ENCODE data around the gene ZYX.
A peak's percentile ranks its signal among the peaks of the same experiment; 100 is the strongest.
"Not testable (repeated sequence)": the region's sequence is repeated elsewhere in the genome, so short reads cannot be mapped to it uniquely, and the experiment has no call there.

Gene ZYX

DNA sequence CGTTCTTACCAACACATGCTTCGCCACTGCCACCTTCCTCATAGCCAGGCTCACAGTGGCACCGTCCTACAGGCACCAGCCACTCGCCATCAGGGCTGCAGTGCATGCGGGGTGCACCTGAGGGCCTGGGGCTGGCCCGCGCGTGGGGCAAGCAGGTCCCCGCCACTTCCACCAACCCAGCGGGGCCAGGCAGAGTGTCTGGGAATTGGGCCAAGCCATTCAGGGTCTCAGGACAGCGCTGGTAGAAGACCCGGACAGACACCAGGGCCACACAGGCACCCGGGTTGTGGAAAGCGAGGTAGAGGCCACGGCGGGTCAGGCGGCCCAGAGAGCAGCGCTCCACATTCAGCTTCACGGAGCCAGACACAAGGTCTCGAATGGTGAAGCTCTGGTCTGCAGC, 18.5 kb downstream of the ZYX start:
- DNase-seq: no peak

GRCh38 chr7:143401265-143401664, 20.1 kb downstream of the ZYX start:
- DNase-seq: no peak

DNA sequence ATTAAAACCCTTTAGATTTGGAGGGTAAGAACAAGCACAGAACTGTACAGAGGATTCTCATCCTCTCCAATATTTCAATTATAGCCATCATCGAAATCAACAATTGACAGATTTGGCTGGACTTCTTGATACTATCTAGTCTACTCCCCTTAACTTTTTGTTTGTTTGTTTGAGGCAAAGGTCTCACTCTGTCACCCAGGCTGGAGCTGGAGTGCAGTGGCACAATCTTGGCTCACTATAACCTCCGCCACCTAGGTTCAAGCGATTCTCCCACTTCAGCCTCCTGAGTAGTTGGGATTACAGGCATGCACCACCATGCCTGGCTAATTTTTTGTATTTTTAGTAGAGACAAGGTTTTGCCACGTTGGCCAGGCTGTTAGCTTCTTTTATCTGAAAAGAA, 21.1 kb downstream of the ZYX start:
- DNase-seq: not testable (repeated sequence)

GRCh38 chr7:143405173-143406001, 24.2 kb downstream of the ZYX start:
- peak; percentile 13 for DNase-seq

- no peak for DNase-seq
These were observed 24.8 kb downstream of the ZYX start for GRCh38 chr7:143406002-143406357.

- peak; percentile 21 for DNase-seq
These were observed 26.4 kb downstream of the ZYX start for GRCh38 chr7:143407287-143408251.

GRCh38 chr7:143408252-143408685, 27.1 kb downstream of the ZYX start:
- DNase-seq: no peak

DNA sequence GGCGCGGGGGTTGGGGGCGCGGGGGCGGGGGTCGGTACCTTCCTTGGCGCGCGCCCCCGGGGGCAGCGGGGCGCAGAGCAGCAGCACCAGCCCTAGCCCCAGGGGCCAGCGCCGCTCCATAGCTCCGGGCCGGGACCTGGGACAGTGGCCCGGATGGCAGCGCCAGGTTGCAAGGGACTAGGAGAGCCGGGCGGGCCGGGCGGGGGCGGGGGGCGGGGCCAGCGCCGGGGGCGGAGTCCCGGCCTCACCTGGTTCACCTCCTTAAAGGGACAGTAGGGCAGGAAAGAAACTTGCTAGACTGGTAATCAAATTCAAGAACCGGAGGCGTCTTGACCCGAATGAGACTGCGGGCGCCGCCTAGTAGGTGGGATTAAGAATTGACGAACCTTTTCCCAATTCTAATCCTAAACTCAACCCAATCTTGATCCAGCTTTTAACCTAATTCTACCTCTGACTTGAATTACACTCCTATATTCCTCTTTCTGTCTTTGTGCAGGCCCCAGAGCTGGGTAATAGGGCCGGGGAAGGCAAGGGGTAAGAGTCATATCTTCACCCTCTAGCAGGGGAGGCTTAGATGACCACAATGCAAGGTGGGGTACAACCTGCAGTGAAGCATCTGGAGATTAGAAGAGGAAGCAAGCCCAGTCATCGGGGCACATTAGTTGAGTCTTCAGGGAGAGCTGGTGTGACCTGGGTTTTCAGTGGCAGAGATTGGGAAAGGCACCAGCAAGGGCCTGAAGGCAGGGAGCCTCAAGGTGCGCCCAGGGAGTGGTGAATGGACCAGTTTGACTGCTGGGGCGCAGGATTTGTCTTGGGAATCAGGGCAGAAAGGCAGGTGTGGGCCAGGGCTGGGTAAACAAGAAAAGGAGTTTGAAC, 27.8 kb downstream of the ZYX start, which contains the start of gene EPHA1:
TSS of gene EPHA1 (minus strand) at position 171 of the 876 bp plus-strand sequence. CDS start at position 120, 51 bp downstream.
- DNase-seq: no peak

GRCh38 chr7:143410521-143411004, 29.4 kb downstream of the ZYX start:
- peak; percentile 74 for DNase-seq

DNA sequence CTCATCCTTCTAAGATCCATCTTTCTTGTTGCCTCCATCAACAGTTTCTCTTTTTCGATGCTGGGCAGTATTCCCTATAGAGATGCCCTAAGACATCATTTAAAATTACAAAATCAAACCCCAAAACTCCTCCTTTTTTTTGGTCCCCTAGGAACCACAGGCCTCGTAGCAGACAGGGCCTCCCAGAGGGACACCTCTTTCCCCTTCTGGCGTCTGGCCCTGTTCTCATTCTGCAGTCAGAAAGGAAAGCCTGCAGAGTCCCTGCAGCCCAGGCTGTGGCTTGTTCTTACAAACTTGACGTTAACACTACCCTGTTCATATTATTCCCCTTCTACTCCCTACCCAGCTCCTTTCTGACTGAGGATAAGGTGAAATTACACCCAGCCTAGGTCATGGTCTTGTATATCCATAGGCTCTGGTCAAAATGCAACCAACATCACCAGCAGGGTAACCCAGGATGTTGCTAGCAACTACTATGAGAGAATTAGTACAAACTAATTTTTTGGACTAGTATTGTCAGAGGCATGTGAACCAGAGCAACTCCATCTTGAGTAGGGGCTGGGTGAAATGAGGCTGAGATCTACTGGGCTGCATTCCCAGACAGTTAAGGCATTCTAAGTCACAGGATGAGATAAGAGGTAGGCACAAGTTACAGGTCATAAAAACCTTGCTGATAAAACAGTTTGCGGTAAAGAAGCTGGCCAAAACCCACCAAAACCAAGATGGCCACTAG, 31.0 kb downstream of the ZYX start:
- no peak for DNase-seq

DNA sequence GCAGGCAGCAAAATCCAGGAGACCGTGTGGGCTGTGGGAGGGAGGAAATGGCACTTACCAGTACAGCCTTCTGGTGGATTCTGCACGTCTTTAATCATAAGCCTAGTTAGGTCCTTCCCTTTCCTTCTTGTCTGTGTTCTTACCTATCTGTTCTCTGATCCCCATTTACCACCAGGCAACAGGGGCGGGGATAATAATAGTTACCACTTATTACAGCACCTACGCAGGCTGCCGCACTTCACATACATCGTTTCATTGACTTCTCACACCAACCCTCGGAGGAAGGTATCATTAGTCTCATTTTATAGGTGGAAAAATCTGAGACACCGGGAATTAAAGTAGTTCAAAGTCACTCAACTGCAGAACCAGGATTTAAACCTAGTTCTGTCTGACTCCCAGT, 32.0 kb downstream of the ZYX start:
- DNase-seq: no peak

GRCh38 chr7:143415209-143415608, 34.1 kb downstream of the ZYX start:
- DNase-seq: not testable (repeated sequence)

DNA sequence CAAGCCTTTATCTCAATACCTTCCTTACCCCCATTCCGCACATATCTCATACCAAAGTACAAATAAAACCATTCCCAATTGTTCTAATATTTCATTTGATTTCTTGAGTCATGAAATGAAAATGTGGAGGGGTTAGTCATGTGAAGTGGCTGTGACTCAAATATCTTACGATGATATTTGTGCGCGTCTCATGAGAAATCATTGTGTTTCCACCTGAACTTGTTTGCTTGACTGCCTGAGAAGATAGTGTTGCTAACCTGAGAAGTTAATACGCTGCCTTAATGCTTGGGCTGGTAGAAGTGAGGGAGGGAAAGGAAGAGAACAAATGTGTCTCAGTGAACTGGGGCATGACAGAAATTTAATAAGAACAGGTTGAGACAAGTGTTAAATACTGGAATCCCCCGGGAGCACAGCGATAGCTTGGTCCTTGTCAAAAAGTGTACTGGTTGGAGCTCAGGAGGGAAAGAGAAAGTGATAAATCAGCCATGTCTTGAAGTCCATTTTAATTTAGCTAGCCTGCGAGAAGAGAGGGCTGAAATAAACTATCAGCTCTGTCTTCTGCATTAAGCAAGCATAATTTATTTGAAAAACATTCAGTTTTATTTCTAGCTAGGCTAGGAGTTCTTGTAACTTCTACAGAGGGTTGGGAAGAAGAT, 34.7 kb downstream of the ZYX start:
- DNase-seq: peak; percentile 25

- peak; percentile 59 for DNase-seq
These were observed 35.5 kb downstream of the ZYX start for GRCh38 chr7:143416565-143417149.

- peak; percentile 16 for DNase-seq
These were observed 36.7 kb downstream of the ZYX start for GRCh38 chr7:143417734-143418383.

GRCh38 chr7:143418681-143419458, 37.7 kb downstream of the ZYX start:
- DNase-seq: peak; percentile 8

DNA sequence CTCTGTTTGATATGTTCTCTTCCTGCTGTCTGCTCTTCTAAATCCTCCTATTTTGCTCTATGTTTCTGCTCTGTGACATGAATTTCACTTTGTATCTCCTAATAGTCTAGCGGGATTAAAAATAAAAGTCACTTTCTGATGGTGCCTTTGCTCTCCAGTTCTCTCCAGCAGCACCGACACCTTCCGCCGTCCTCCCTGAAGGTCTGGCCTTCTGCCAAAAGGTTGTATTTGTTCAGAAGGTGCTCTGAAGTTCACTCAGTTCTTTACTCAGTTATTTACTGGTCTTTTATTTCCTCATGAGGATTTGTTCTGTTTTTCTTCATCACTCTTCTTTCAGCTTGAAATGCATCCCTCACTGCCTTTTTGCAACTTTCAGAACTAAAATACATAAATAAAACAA, 38.7 kb downstream of the ZYX start:
- DNase-seq: no peak

DNA sequence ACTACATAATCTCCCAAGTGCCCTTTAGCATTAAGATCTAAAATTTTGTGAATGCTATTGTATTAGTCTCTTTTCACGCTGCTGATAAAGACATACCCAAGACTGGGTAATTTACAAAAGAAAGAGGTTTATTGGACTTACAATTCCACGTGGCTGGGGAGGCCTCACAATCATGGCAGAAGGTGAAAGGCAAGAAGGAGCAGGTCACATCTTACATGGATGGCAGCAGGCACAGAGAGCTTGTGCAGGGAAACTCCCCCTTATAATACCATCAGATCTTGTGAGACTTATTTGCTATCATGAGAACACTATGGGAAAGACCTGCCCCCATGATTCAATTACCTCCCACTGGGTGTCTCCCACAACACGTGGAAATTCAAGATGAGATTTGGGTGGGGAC, 39.5 kb downstream of the ZYX start:
- not testable (repeated sequence) for DNase-seq

- DNase-seq: no peak
These were observed 40.9 kb downstream of the ZYX start for GRCh38 chr7:143422033-143422432.

Data from fibroblast of upper back skin (primary cell).